Brain microvascular endothelial cell (primary cell): ENCODE data around the gene TBC1D10A.

Experiments used
- DNase-seq: peaks from one replicate; pipeline ENCODE4 v3.0.0-alpha.2; 2020
- H3K27ac ChIP-seq: fragments of 250-450 bp; sonication (Bioruptor Pico); 2 replicates; pipeline ENCODE4 v1.5.1; 2020; ENCODE audit warnings: mild to moderate bottlenecking, moderate library complexity
- H3K27me3 ChIP-seq: fragments of 250-450 bp; sonication (Bioruptor Pico); replicated peaks from 2 replicates; pipeline ENCODE4 v1.5.1; 2020; ENCODE audit warnings: mild to moderate bottlenecking
- H3K36me3 ChIP-seq: fragments of 250-450 bp; sonication (Bioruptor Pico); replicated peaks from 2 replicates; pipeline ENCODE4 v1.5.1; 2020; ENCODE audit warnings: mild to moderate bottlenecking
- H3K4me3 ChIP-seq: 2 replicates; pipeline ENCODE4 v1.5.1; 2011; ENCODE audit warnings: low read depth, mild to moderate bottlenecking, control low read depth, low read length, moderate library complexity
- in situ Hi-C: cut with HindIII; loops from 2 replicates; pipeline ENCODE4 v1.10.0; 2017; ENCODE audit warnings: low sequenced_read_pairs, low pct_ligation_motif_present
- TF ChIP-seq, protein P1 (sequence below): IDR thresholded peaks from 2 replicates; pipeline ENCODE4 v1.5.1; 2011; ENCODE audit warnings: low read depth, mild to moderate bottlenecking, moderate library complexity, low read length, control low read depth, inconsistent platforms; ENCODE audit errors: missing control alignments

Gene TBC1D10A

DNA sequence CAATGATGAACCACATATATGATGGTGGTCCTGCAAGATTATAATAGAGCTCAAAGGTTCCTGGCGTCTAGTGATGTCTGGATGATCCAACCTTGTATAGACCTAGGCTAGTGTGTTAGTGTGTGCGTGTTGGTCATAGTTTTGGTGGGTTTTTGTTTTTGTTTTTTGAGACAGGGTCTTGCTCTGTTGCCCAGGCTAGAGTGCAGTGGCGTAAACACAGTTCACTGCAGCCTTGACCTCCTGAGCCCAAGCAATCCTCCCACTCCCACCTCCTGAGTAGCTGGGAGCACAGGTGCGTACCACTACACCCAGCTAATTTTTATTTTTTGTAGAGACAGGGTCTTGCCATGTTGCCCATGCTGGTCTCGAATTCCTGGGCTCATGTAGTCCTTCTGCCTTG is 46.8 kb downstream of the TBC1D10A start:
- Histone ChIP-seq H3K4me3 (no peak overlapping the region), H3K36me3 (no peaks in the 10 kb centered on the region), H3K27me3 (no peaks in the 10 kb centered on the region), H3K27ac (no peak overlapping the region)
- in situ Hi-C loops, result no loop called here
- TF ChIP-seq, protein P1, sequence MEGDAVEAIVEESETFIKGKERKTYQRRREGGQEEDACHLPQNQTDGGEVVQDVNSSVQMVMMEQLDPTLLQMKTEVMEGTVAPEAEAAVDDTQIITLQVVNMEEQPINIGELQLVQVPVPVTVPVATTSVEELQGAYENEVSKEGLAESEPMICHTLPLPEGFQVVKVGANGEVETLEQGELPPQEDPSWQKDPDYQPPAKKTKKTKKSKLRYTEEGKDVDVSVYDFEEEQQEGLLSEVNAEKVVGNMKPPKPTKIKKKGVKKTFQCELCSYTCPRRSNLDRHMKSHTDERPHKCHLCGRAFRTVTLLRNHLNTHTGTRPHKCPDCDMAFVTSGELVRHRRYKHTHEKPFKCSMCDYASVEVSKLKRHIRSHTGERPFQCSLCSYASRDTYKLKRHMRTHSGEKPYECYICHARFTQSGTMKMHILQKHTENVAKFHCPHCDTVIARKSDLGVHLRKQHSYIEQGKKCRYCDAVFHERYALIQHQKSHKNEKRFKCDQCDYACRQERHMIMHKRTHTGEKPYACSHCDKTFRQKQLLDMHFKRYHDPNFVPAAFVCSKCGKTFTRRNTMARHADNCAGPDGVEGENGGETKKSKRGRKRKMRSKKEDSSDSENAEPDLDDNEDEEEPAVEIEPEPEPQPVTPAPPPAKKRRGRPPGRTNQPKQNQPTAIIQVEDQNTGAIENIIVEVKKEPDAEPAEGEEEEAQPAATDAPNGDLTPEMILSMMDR, result no peak
- DNase-seq, result no peak

DNA sequence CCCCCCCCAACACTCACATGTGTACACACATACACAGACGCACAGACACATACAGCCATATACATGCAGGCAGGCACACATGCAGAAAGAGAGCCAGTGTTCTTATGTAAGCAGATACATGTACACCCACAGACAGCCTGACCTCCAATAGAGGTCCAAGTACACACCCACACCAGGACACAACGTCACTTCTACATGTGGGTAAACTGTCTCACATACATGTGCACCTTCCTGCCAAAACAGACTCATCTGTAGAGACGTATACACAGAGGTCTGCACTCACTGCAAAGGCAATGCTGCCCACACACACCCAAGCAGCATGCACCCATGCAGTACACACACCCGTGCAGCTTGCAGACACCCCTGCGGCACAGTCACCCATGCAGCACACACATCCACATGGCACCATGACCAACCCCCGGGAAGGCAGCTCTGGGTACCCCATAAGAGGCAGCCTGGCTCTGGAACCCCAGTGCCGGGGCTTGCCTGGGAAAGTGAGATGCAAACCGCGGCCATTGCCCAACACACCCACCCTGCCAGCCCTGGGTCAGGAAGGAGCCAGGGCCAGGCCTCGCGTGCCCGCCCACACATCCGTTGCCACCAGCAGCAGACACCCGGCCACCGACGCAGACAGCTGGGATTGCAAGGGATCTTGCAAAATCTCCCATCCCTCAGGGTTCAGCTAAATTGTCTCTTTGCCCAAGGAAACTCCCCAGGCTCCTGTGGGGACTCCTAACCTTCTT is 47.5 kb downstream of the TBC1D10A start:
- in situ Hi-C loops, result no loop called here
- no peak overlapping the region for H3K4me3 ChIP-seq
- TF ChIP-seq, protein P1, result no peak
- H3K36me3 ChIP-seq, result no peaks in the 10 kb centered on the region
- no peaks in the 10 kb centered on the region for H3K27me3 ChIP-seq
- DNase-seq, result no peak
- no peak overlapping the region for H3K27ac ChIP-seq

DNA sequence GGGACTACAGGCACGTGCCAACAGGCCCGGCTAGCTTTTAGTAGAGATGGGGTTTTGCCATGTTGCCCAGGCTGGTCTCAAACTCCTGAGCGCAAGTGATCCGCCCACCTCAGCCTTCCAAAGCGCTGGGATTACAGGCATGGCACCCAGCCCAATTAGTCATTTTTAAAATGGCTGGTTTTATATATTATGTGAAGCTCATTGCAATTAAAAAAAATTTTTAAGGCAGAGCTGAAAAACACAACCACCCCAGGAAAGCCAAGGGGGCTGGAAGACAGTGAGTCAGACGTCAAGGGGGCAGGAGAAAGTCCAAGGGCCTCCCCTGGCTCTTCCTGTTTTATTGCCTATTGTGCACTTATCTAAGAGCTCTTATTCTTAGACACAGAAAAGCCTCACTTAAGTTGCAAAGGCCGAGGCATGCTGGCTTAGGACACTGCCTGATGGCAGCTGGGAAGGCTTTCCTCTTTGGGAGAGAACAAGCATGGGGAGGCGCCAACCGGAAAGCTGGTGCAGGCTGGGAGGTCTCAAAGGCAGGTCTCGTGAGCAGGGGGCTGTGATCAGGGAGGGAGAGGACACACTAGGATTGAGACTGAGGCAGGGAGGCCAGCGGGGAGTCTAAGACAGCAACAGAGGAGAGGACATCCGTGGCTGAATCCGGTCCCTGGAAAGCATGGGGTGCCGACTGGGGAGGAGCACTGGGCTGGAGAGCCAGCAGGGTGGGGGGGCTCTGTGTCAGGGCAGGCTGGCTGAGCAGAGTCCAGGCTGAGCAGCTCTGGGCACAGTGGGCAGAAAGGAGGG is 49.0 kb downstream of the TBC1D10A start:
- TF ChIP-seq, protein P1, result no peak
- peak overlapping the region; percentile 50 for H3K27ac ChIP-seq
- in situ Hi-C loops, result no loop called here
- H3K27me3 ChIP-seq, result no peaks in the 10 kb centered on the region
- DNase-seq, result peak; percentile 49
- no peak overlapping the region for H3K4me3 ChIP-seq
- no peaks in the 10 kb centered on the region for H3K36me3 ChIP-seq

DNA sequence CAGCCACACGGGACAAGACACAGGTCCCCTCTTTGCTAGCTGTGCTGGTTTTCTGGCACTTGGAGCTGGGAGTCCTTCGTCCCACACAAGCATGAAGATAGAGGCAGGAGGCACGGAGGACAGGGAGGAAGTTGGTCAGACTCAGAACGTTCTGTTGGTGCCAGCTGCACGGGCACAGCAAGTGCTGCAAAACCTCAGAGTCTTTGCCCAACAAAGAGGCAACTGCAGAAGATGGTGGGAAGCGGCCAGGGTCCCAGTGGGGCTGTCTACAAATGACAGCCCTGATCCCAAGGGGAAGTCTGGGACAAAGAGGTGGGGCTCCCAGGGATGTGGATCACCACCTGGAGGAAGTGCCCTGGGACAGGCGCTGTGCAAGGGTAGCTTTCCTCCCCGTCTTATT is 50.7 kb downstream of the TBC1D10A start:
- Histone ChIP-seq H3K27ac (no peak overlapping the region), H3K36me3 (no peaks in the 10 kb centered on the region), H3K4me3 (no peak overlapping the region)

DNA sequence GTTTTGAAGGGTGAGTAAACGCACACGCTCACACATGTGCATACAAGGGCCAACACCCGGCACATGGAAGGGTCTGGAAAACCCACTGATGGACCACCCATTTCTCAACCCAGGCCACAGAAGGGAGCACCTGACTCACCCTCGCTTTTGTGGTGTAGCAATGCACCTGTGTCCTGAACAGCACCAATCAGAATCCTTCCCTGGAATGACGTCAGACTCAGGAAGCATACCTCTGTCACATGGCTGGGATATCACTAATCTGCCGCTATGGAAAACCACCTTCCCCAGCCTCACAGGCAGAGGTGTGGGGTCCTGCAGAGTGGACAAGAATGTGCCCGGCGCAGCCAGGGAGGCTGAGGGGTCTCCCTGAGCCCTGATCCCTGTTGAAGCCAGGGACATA is 51.1 kb downstream of the TBC1D10A start:
- TF ChIP-seq, protein P1, result no peak
- H3K27ac ChIP-seq, result no peak overlapping the region
- no peaks in the 10 kb centered on the region for H3K27me3 ChIP-seq
- in situ Hi-C loops, result no loop called here
- no peak for DNase-seq
- H3K36me3 ChIP-seq, result no peaks in the 10 kb centered on the region
- H3K4me3 ChIP-seq, result no peak overlapping the region

More for the DNA sequence above, 50.7 kb downstream of the TBC1D10A start:
- in situ Hi-C loops, result no loop called here
- TF ChIP-seq, protein P1, result no peak
- no peak for DNase-seq
- H3K27me3 ChIP-seq, result no peaks in the 10 kb centered on the region

DNA sequence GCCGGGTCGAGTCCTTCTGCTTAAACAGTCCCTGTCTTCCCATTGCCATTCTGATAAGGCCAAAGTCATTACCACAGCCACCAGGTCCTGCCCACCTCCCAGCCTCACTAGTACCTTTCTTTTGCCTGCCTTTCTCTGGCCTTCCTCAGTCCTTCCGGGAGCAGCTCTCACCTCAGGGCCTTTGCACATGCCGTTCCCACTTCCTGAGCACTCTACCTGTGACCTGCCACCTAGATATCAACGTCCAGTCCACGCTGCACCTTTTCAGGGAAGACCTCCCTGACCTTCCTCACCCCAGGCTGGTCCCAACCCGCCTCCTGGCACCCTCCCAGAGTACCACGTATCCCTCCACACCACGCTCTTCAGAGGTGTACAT is 52.3 kb downstream of the TBC1D10A start:
- Histone ChIP-seq H3K36me3 (no peaks in the 10 kb centered on the region), H3K27me3 (no peaks in the 10 kb centered on the region), H3K4me3 (no peak overlapping the region), H3K27ac (no peak overlapping the region)
- in situ Hi-C loops, result no loop called here
- no peak for DNase-seq
- TF ChIP-seq, protein P1, result no peak
